K562 (cell line): Measurements from ENCODE around the gene ISYNA1. TPM values are rescaled to one million over a fixed set of nuclear protein-coding genes. Genes with fewer than 3 reads are reported as not detected.
A peak's percentile ranks its signal among the peaks of the same experiment; 100 is the strongest.

Experiments
- ATAC-seq: fragments of 200-7000 bp; cut with Tn5 transposase; 3 replicates; pipeline ENCODE4 v1.9.1; 2020; ENCODE audit warnings: moderate library complexity
- BruUV-seq: library from RNA; stranded (reverse); fragments of 400-500 nt; replicated peaks from 2 replicates; lab custom pipeline; 2021; lab: Mats Ljungman, UMichigan
- CTCF ChIA-PET: fragments of 300-600 bp; formaldehyde crosslinking; extraction: SDS; loops from one replicate; lab custom pipeline; 2021; ENCODE audit warnings: low intra/inter-chr PET ratio; lab: Yijun Ruan, JAX
- POLR2A ChIA-PET: fragments of 300-600, 350-650 bp; sonication (Branson Sonifier 250); formaldehyde crosslinking; extraction: SDS; loops from one replicate; lab custom pipeline; 2021; ENCODE audit warnings: antibody characterized with exemption, inconsistent platforms; lab: Yijun Ruan, JAX
- DNase-seq, 4 experiments: peaks; one replicate each; pipeline versions ENCODE4 v3.0.0 to v3.0.0-alpha.2; 2011 to 2018; ENCODE audit warnings: low spot score in 3 of 4, mixed read lengths in 3 of 4; ENCODE audit errors: extremely low read depth in 1 of 4
- FAIRE-seq: peaks from 2 replicates; lab custom pipeline; 2011; peaks lifted over from hg19 to GRCh38; lab: Jason Lieb, UNC
- H2AFZ ChIP-seq: 2 replicates; pipeline ENCODE4 v1.6.0; 2011; ENCODE audit warnings: low read depth, low read length, control low read depth, inconsistent platforms
- H3K27ac ChIP-seq: fragments of 200-600 bp; 3 replicates; pipeline ENCODE4 v1.8.0; 2011; ENCODE audit warnings: low read depth, mild to moderate bottlenecking, control low read depth, inconsistent platforms, low read length, moderate library complexity, mixed read lengths; ENCODE audit errors: extremely low read depth
- H3K27me3 ChIP-seq, 2 experiments: fragments of 300-600 bp in 1 of 2; 2 replicates in 1 of 2; 3 replicates in 1 of 2; pipeline versions ENCODE4 v1.6.0 to v1.8.0; 2011; ENCODE audit warnings: inconsistent platforms in 2 of 2, low read length in 2 of 2, mild to moderate bottlenecking in 1 of 2, mixed read lengths in 1 of 2, moderate library complexity in 1 of 2; ENCODE audit not compliant: control insufficient read depth in 2 of 2, insufficient read depth in 2 of 2
- H3K36me3 ChIP-seq: fragments of 300-600 bp; 3 replicates; pipeline ENCODE4 v1.8.0; 2011; ENCODE audit warnings: mild to moderate bottlenecking, low read length, inconsistent platforms; ENCODE audit not compliant: control insufficient read depth, insufficient read depth
- H3K4me1 ChIP-seq, 2 experiments: fragments of 200-600 bp in 1 of 2; replicated peaks in 1 of 2; 2 replicates in 1 of 2; 3 replicates in 1 of 2; pipeline versions ENCODE4 v1.5.1 to v1.8.0; 2011; ENCODE audit warnings: inconsistent platforms in 2 of 2, low read length in 2 of 2, mild to moderate bottlenecking in 1 of 2, mixed read lengths in 1 of 2, moderate library complexity in 1 of 2; ENCODE audit not compliant: control insufficient read depth in 2 of 2, insufficient read depth in 2 of 2
- H3K4me2 ChIP-seq: 2 replicates; pipeline ENCODE4 v1.6.1; 2011; ENCODE audit warnings: low read length, control low read depth, inconsistent platforms, mixed read lengths; ENCODE audit not compliant: insufficient read depth
- H3K4me3 ChIP-seq: fragments of 200-600 bp; sonication (generic), shearing (Covaris generic); 2 replicates; pipeline ENCODE4 v1.5.1; 2016; ENCODE audit warnings: control low read depth, inconsistent platforms
- H3K79me2 ChIP-seq: fragments of 200-600 bp; 3 replicates; pipeline ENCODE4 v1.8.0; 2011; ENCODE audit warnings: low read length, inconsistent platforms; ENCODE audit not compliant: control insufficient read depth, insufficient read depth
- H3K9ac ChIP-seq, 2 experiments: 2 replicates each; pipeline versions ENCODE4 v1.6.0 to v1.6.1; 2011; ENCODE audit warnings: low read depth in 2 of 2, low read length in 2 of 2, control low read depth in 1 of 2, inconsistent platforms in 1 of 2, mild to moderate bottlenecking in 1 of 2, mixed read lengths in 1 of 2; ENCODE audit not compliant: insufficient read depth in 1 of 2
- H3K9me1 ChIP-seq: one replicate; pipeline ENCODE4 v1.6.0; 2011; ENCODE audit warnings: inconsistent platforms, mild to moderate bottlenecking, low read length, moderate library complexity; ENCODE audit not compliant: control insufficient read depth, insufficient read depth
- H3K9me3 ChIP-seq: replicated peaks from 2 replicates; pipeline ENCODE4 v1.5.1; 2011; ENCODE audit warnings: low read depth, low read length, inconsistent platforms; ENCODE audit not compliant: control insufficient read depth, insufficient read depth
- H4K20me1 ChIP-seq: replicated peaks from 2 replicates; pipeline ENCODE4 v1.6.1; 2011; ENCODE audit warnings: low read length, inconsistent platforms, mixed read lengths; ENCODE audit not compliant: control insufficient read depth, insufficient read depth
- CBFA2T2 ChIP-seq: fragments of 450-650 bp; conservative IDR thresholded peaks from 2 replicates; pipeline ENCODE4 v1.6.1; 2017; ENCODE audit warnings: mild to moderate bottlenecking
- DDX20 ChIP-seq: fragments of 450-650 bp; IDR thresholded peaks from 2 replicates; pipeline ENCODE4 v1.6.1; 2016; ENCODE audit warnings: missing genetic modification characterization, low read depth, mild to moderate bottlenecking, missing compliant biosample characterization, moderate library complexity
- ELK3 ChIP-seq: fragments of 450-650 bp; formaldehyde crosslinking; IDR thresholded peaks from 2 replicates; pipeline ENCODE4 v1.4.0; 2020; ENCODE audit warnings: mild to moderate bottlenecking
- KLF10 ChIP-seq: fragments of 250-450 bp; sonication (Bioruptor Pico); IDR thresholded peaks from 2 replicates; pipeline ENCODE4 v1.6.1; 2021; ENCODE audit warnings: matching md5 sums
- MTA2 ChIP-seq: fragments of 450-650 bp; IDR thresholded peaks from 2 replicates; pipeline ENCODE4 v1.6.1; 2016; ENCODE audit warnings: low read depth
- MYBL2 ChIP-seq, 2 experiments: fragments of 450-650 bp in 1 of 2; sonication (generic) in 1 of 2; formaldehyde crosslinking in 1 of 2; IDR thresholded peaks; 2 replicates each; pipeline versions ENCODE4 v1.6.1 to v1.8.1; 2017 to 2022; ENCODE audit warnings: borderline replicate concordance in 1 of 2, inconsistent platforms in 1 of 2, low read depth in 1 of 2, mild to moderate bottlenecking in 1 of 2, missing genetic modification reagents in 1 of 2, moderate library complexity in 1 of 2
- NCOR1 ChIP-seq: fragments of 450-650 bp; IDR thresholded peaks from 2 replicates; pipeline ENCODE4 v1.6.1; 2016; ENCODE audit warnings: mild to moderate bottlenecking, moderate library complexity
- NFIC ChIP-seq: fragments of 450-650 bp; IDR thresholded peaks from 2 replicates; pipeline ENCODE4 v1.6.1; 2017; ENCODE audit warnings: mild to moderate bottlenecking, inconsistent platforms
- NKRF ChIP-seq: fragments of 450-650 bp; IDR thresholded peaks from 2 replicates; pipeline ENCODE4 v1.6.1; 2016; ENCODE audit warnings: borderline replicate concordance
- PTTG1 ChIP-seq: fragments of 450-650 bp; IDR thresholded peaks from 2 replicates; pipeline ENCODE4 v1.6.1; 2016; ENCODE audit warnings: low read depth, mild to moderate bottlenecking, missing genetic modification characterization, missing compliant biosample characterization
- RBM22 ChIP-seq: fragments of 200-400 bp; formaldehyde crosslinking; IDR thresholded peaks from 2 replicates; pipeline ENCODE4 v1.6.1; 2018; ENCODE audit warnings: low read length, low read depth; ENCODE audit not compliant: poor library complexity, severe bottlenecking
- SIN3B ChIP-seq: fragments of 450-650 bp; IDR thresholded peaks from 2 replicates; pipeline ENCODE4 v1.6.1; 2017; ENCODE audit warnings: low read depth, mild to moderate bottlenecking, moderate library complexity
- TCF3 ChIP-seq: sonication (generic); formaldehyde crosslinking; IDR thresholded peaks from 2 replicates; pipeline ENCODE4 v1.4.0; 2020; ENCODE audit warnings: mild to moderate bottlenecking, missing genetic modification reagents
- ZNF316 ChIP-seq: fragments of 450-650 bp; IDR thresholded peaks from 2 replicates; pipeline ENCODE4 v1.6.1; 2016
- ZNF324 ChIP-seq: fragments of 250-450 bp; sonication (Bioruptor Pico); IDR thresholded peaks from 2 replicates; pipeline ENCODE4 v1.4.0; 2020; ENCODE audit warnings: mild to moderate bottlenecking
- ZNF668 ChIP-seq: fragments of 250-450 bp; sonication (Bioruptor Pico); IDR thresholded peaks from 2 replicates; pipeline ENCODE4 v1.8.0; 2022; ENCODE audit warnings: mild to moderate bottlenecking, inconsistent platforms
- ZNF77 ChIP-seq: fragments of 250-450 bp; sonication (Bioruptor Pico); IDR thresholded peaks from 2 replicates; pipeline ENCODE4 v1.5.0; 2020
- WGBS: fragments of 100-300 bp; shearing (Covaris generic); methylation state at CpG from one replicate; pipeline ENCODE4 v1.1.6; 2016; ENCODE audit warnings: low coverage, mixed read lengths; ENCODE audit not compliant: insufficient coverage; ENCODE audit errors: missing lambda C conversion rate; 5-methylcytosine and 5-hydroxymethylcytosine counted together
- in situ Hi-C: fragments of 300-500 bp; cut with MboI; formaldehyde crosslinking; loops from 4 replicates; pipeline ENCODE4 v1.15.0; 2018; ENCODE audit warnings: inconsistent platforms, mixed read lengths
- intact Hi-C: fragments of 100-400 bp; cut with micrococcal nuclease; formaldehyde crosslinking; loops from 2 replicates; pipeline ENCODE4 v1.14.2; 2022
- polyA plus RNA-seq, 8 experiments: library from polyadenylated mRNA; depleted of rRNA in 4 of 8; stranded (reverse) in 5 of 8; unstranded in 3 of 8; fragments of >200 nt; fragmentation: Nextera tagmentation in 2 of 8; fragmentation: Illumina TruSeq in 1 of 8; extraction: Ambion mirVana in 2 of 8; extraction: Trizol in 1 of 8; gene quantifications; 2 replicates each; pipeline versions ENCODE4 v1.2.1 to v1.2.3, GENCODE V29; 2011 to 2014; ENCODE audit warnings: inconsistent platforms in 1 of 8, missing spikeins in 1 of 8
- total RNA-seq, 7 experiments: library from RNA; depleted of rRNA in 6 of 7; stranded (reverse); fragments of >200 nt in 6 of 7; fragmentation: Illumina TruSeq in 2 of 7; extraction: Trizol in 2 of 7; gene quantifications; 2 replicates each; pipeline versions ENCODE4 v1.2.1 to v1.2.3, GENCODE V29; 2011 to 2021; ENCODE audit warnings: low replicate concordance in 1 of 7

The ISYNA1 gene
- total and polyA plus RNA-seq, 9 of the 15 experiments (the other 6 are each of a cell fraction or from before 2014, with no cell fraction given): 21.8 to 460 (median 93.2) TPM

- POLR2A ChIA-PET: interaction anchor here (1.0 to 4.1 kb wide), 2 partner anchors 10 to 117 kb away, joined by 4 to 80 read pairs; partner anchors contain the start of genes GDF15 and JUND
- CTCF ChIA-PET: no interaction called here
- no peak for FAIRE-seq
Observed at GRCh38 chr19:18399008-18399407, 38.9 kb downstream of the ISYNA1 start.

More at GRCh38 chr19:18399008-18399407, 38.9 kb downstream of the ISYNA1 start:
- no peaks in the 10 kb centered on the region for H3K9me3 ChIP-seq
- H3K27me3 ChIP-seq: no peaks in the 10 kb centered on the region
- ATAC-seq: no peak
- 21% methylated on average over 6 of the region's 6 CpGs for WGBS
- no peak overlapping the region for H3K4me3 ChIP-seq
- intact Hi-C loops: no loop called here
- H3K27ac ChIP-seq: no peak overlapping the region
- no peak for TF ChIP-seq ZNF668 (CRISPR knock-in tag)
- TF ChIP-seq NKRF: no peak
- TF ChIP-seq SIN3B: no peak
- TF ChIP-seq NCOR1: no peak
- TF ChIP-seq NFIC: peak; percentile 79
- TF ChIP-seq KLF10 (CRISPR knock-in tag): no peak
- TF ChIP-seq PTTG1: no peak
- no peak for TF ChIP-seq ZNF324 (CRISPR knock-in tag)
- no peak for TF ChIP-seq RBM22
- no peak for TF ChIP-seq ZNF77
- TF ChIP-seq MYBL2 (IDR thresholded peaks at IDR 0.05; ENCODE audit: low read depth): no peak
- no peak for TF ChIP-seq MYBL2 (CRISPR knock-in tag; IDR thresholded peaks at IDR 0.05; ENCODE audit: borderline replicate concordance)
- TF ChIP-seq ELK3 (CRISPR knock-in tag): no peak
- TF ChIP-seq ZNF316: peak; percentile 19; the same call in 1 of the 2 replicates
- TF ChIP-seq TCF3 (CRISPR knock-in tag): no peak
- no peak for TF ChIP-seq DDX20 (tag)
- no peak for TF ChIP-seq CBFA2T2
- TF ChIP-seq MTA2: no peak
- TF ChIP-seq, all 486 proteins: peak for 2
- no peaks in the 10 kb centered on the region for H3K79me2 ChIP-seq
- H3K36me3 ChIP-seq: no peaks in the 10 kb centered on the region
- H4K20me1 ChIP-seq: no peaks in the 10 kb centered on the region
- peaks cover 12 to 25% of the 10 kb centered on the region in 2 experiments for H3K4me1 ChIP-seq
- H3K9me1 ChIP-seq: no peaks in the 10 kb centered on the region
- DNase-seq: no peak
- in situ Hi-C loops: no loop called here
- H3K4me2 ChIP-seq: no peak overlapping the region
- peak overlapping the region in 1 of 2 experiments; percentile 1; a peak in 1 of 4 replicates for H3K9ac ChIP-seq
- BruUV-seq: no TSS peak
- H2AFZ ChIP-seq: no peak overlapping the region
